ENCODE results near the gene SORCS3.

DNA sequence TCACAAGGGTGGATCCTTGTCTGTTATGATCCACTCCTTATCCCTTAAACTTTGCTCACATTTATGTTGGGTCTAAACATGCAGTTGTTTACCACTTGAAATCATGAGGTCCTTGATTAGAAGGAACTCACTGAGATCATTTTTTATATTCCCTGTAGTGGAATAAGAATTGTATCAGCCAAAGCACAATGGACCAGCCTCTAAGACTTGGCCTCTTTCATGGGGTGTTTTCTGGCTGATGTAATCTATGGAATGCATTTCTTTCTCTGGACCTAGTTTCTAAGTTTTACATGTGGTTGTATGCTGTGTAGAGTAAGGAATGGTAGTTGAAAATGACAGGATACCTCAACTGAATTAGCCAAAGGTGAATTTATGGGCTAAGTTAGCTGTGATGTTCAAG is 376.6 kb downstream of the SORCS3 start:
- TF ChIP-seq CTCF (IDR thresholded peaks at IDR 0.05; ENCODE audit: low read depth, low read length) (no peak), POLR2A (IDR thresholded peaks at IDR 0.05; ENCODE audit: extremely low read depth, insufficient read length) (no peak)
